Mesenchymal stem cell (in vitro differentiated cells and primary cell): ENCODE measurements around the gene PGS1.
A peak's percentile ranks its signal among the peaks of the same experiment; 100 is the strongest.

Source experiments
- DNase-seq: peaks from one replicate; pipeline ENCODE4 v3.0.0-alpha.2; 2013
- H2AFZ ChIP-seq: one replicate; pipeline ENCODE4 v1.6.1; 2013; ENCODE audit warnings: low read depth, mild to moderate bottlenecking, control low read depth, inconsistent platforms, low read length, moderate library complexity
- H2AK5ac ChIP-seq: 2 replicates; pipeline ENCODE4 v1.6.1; 2013; ENCODE audit warnings: low read length, moderate library complexity, mild to moderate bottlenecking, inconsistent platforms; ENCODE audit not compliant: severe bottlenecking
- H2BK120ac ChIP-seq: one replicate; pipeline ENCODE4 v1.6.1; 2013; ENCODE audit warnings: low read depth, mild to moderate bottlenecking, inconsistent platforms, low read length, moderate library complexity
- H2BK12ac ChIP-seq, 2 experiments: one replicate each; pipeline ENCODE4 v1.6.1; 2013; ENCODE audit warnings: inconsistent platforms in 2 of 2, low read length in 2 of 2, mild to moderate bottlenecking in 2 of 2, moderate library complexity in 2 of 2, control low read depth in 1 of 2
- H2BK15ac ChIP-seq: one replicate; pipeline ENCODE4 v1.6.1; 2013; ENCODE audit warnings: mild to moderate bottlenecking, low read depth, inconsistent platforms; ENCODE audit not compliant: poor library complexity, severe bottlenecking
- H2BK5ac ChIP-seq: 2 replicates; pipeline ENCODE4 v1.6.1; 2013; ENCODE audit warnings: low read depth, mild to moderate bottlenecking, low read length, control low read depth, inconsistent platforms; ENCODE audit not compliant: poor library complexity, severe bottlenecking
- H3K14ac ChIP-seq, 2 experiments: one replicate each; pipeline ENCODE4 v1.6.1; 2013; ENCODE audit warnings: inconsistent platforms in 2 of 2, low read length in 2 of 2, control low read depth in 1 of 2, mild to moderate bottlenecking in 1 of 2, moderate library complexity in 1 of 2
- H3K18ac ChIP-seq, 2 experiments: one replicate each; pipeline ENCODE4 v1.6.1; 2013; ENCODE audit warnings: inconsistent platforms in 2 of 2, low read length in 2 of 2, control low read depth in 1 of 2, low read depth in 1 of 2, mild to moderate bottlenecking in 1 of 2
- H3K23ac ChIP-seq, 2 experiments: one replicate each; pipeline ENCODE4 v1.6.1; 2013; ENCODE audit warnings: inconsistent platforms in 2 of 2, low read length in 2 of 2, mild to moderate bottlenecking in 2 of 2, moderate library complexity in 2 of 2, control low read depth in 1 of 2
- H3K27ac ChIP-seq: 2 replicates; pipeline ENCODE4 v1.5.1; 2013; ENCODE audit warnings: mild to moderate bottlenecking, moderate library complexity, low read length, control low read depth, inconsistent platforms; ENCODE audit not compliant: poor library complexity, severe bottlenecking
- H3K27me3 ChIP-seq, 2 experiments: 2 replicates each; pipeline versions ENCODE4 v1.6.1 to v1.7.0; 2013; ENCODE audit warnings: low read length in 2 of 2, mild to moderate bottlenecking in 2 of 2, moderate library complexity in 2 of 2, control low read depth in 1 of 2, inconsistent platforms in 1 of 2; ENCODE audit not compliant: control insufficient read depth in 1 of 2, insufficient read depth in 1 of 2
- H3K36me3 ChIP-seq, 2 experiments: 2 replicates each; pipeline versions ENCODE4 v1.6.1 to v1.7.0; 2013; ENCODE audit warnings: low read length in 2 of 2, control low read depth in 1 of 2, inconsistent platforms in 1 of 2, low read depth in 1 of 2, mild to moderate bottlenecking in 1 of 2; ENCODE audit not compliant: insufficient read depth in 2 of 2, control insufficient read depth in 1 of 2
- H3K4ac ChIP-seq, 2 experiments: one replicate each; pipeline ENCODE4 v1.6.1; 2013; ENCODE audit warnings: inconsistent platforms in 2 of 2, low read length in 2 of 2, mild to moderate bottlenecking in 2 of 2, moderate library complexity in 2 of 2, control low read depth in 1 of 2, low read depth in 1 of 2
- H3K4me1 ChIP-seq: 2 replicates; pipeline ENCODE4 v1.6.1; 2013; ENCODE audit warnings: low read depth, low read length, control low read depth; ENCODE audit not compliant: control insufficient read depth, insufficient read depth
- H3K4me2 ChIP-seq: 2 replicates; pipeline ENCODE4 v1.6.1; 2013; ENCODE audit warnings: low read length, mild to moderate bottlenecking, inconsistent platforms; ENCODE audit not compliant: poor library complexity, severe bottlenecking
- H3K4me3 ChIP-seq, 2 experiments: 2 replicates each; pipeline versions ENCODE4 v1.5.1 to v1.7.0; 2013; ENCODE audit warnings: low read length in 2 of 2, mild to moderate bottlenecking in 2 of 2, control low read depth in 1 of 2, low read depth in 1 of 2; ENCODE audit not compliant: insufficient read depth in 1 of 2
- H3K79me1 ChIP-seq: replicated peaks from 2 replicates; pipeline ENCODE4 v1.6.1; 2013; ENCODE audit warnings: mild to moderate bottlenecking, control low read depth, low read length, inconsistent platforms; ENCODE audit not compliant: poor library complexity, severe bottlenecking
- H3K9ac ChIP-seq: 2 replicates; pipeline ENCODE4 v1.7.0; 2013; ENCODE audit warnings: mild to moderate bottlenecking, low read length, moderate library complexity
- H3K9me3 ChIP-seq: 2 replicates; pipeline ENCODE4 v1.7.0; 2013; ENCODE audit warnings: mild to moderate bottlenecking, low read length; ENCODE audit not compliant: control insufficient read depth
- H4K8ac ChIP-seq: one replicate; pipeline ENCODE4 v1.6.1; 2013; ENCODE audit warnings: inconsistent platforms, mild to moderate bottlenecking, low read length, moderate library complexity
- H4K91ac ChIP-seq: one replicate; pipeline ENCODE4 v1.6.1; 2013; ENCODE audit warnings: mild to moderate bottlenecking, low read length, inconsistent platforms
- WGBS: methylation state at CpG from one replicate; pipeline ENCODE4 v1.1.7; 2013; ENCODE audit warnings: mixed read lengths; 5-methylcytosine and 5-hydroxymethylcytosine counted together

PGS1 gene

DNA sequence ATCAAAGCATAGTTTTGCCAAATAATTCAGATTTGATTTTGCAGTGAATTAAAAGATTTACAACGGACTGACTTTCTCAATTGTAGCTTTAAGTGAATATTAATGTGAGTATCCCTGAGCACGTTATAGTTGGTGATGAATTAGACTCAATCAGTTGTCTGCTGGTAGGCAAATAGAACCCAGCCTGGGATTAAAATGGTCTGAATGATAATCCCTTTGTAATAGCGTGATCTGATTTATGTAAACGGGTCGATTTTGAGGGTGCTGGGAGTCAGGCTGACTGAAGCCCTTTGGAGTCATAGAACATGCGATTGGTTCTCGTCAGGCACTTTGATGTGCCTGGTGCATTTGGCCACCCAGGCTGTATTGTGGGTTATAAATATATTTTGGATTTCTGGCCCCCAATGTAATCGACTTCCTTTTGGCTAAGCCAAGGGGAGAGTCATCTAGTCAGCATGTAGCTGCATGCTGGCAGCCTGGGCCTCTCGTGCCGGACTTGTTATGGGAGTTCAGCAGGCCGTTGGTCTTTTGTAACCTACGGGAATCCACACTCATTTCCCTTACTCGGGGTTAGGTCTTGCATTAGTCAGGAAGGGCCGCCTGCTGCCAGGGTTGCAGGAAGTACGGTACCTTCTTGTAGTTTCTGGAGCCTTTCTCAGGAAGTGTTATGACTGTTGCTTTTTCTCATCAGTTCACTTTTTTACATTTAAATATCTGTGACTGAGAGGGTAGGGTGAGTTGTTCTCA lies 5.4 kb downstream of the PGS1 start:
- peaks cover 45% of the 10 kb centered on the region for H3K4me1 ChIP-seq
- DNase-seq: peak; percentile 99
- no peaks in the 10 kb centered on the region for H3K27me3 ChIP-seq
- H4K8ac ChIP-seq: peak overlapping the region; percentile 27
- peak overlapping the region; percentile 22 for H2BK5ac ChIP-seq
- H3K14ac ChIP-seq: peak overlapping the region in 1 of 2 experiments; percentile 59
- no peak overlapping the region for H4K91ac ChIP-seq
- H2BK120ac ChIP-seq: no peak overlapping the region
- H2AFZ ChIP-seq: no peak overlapping the region
- no peaks in the 10 kb centered on the region for H3K79me1 ChIP-seq
- H2BK15ac ChIP-seq: no peak overlapping the region
- peak overlapping the region; percentile 6 to 40 for H2BK12ac ChIP-seq
- H3K4ac ChIP-seq: peak overlapping the region in 1 of 2 experiments; percentile 85
- H3K9ac ChIP-seq: peak overlapping the region; percentile 75
- peak overlapping the region; percentile 68 to 77 for H3K18ac ChIP-seq
- no peak overlapping the region for H3K4me2 ChIP-seq
- H3K4me3 ChIP-seq: peak overlapping the region in 1 of 2 experiments; percentile 38
- H3K9me3 ChIP-seq: no peaks in the 10 kb centered on the region
- peak overlapping the region; percentile 90 for H3K27ac ChIP-seq
- H3K36me3 ChIP-seq: peaks cover 11 to 18% of the 10 kb centered on the region in 2 experiments
- H3K23ac ChIP-seq: no peak overlapping the region
- H2AK5ac ChIP-seq: peak overlapping the region; percentile 68
- 36% methylated on average over 13 of the region's 15 CpGs for WGBS

DNA sequence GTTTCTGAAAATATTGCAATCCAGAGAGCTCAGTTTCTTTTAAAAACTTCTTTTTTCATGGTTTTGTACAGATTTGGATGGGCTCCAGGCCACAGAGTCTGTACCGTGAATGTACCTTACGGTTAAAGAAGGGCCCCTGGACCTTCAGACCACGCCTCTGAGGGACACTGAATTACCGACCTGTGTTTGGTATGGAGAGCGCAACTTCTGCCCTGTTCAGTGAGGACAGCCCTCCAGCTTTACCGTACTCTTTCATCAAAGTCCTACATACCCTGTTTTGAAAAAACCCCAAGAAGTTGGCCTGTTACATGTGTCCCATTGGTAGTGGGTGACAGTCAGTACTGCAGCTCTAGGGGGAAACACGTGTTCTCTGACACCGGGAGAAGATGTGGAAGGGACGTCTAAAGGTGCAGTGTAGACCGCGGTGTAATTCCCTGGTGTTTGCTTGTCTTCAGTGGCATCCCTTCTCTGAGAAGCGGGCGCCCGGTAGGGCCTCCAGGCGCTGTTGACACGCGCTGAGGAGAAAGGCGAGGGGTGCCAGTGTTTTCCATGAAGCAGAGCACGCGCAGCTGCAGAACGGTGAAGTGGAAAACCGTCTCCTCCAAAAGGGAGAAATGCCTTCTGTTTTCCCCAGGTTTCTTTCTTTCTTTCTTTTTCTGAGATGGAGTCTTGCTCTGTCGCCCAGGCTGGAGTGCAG lies 6.2 kb downstream of the PGS1 start:
- H3K27ac ChIP-seq: peak overlapping the region; percentile 90
- H3K4me2 ChIP-seq: no peak overlapping the region
- H2AK5ac ChIP-seq: peak overlapping the region; percentile 96
- peak overlapping the region; percentile 71 to 95 for H2BK12ac ChIP-seq
- peak overlapping the region in 1 of 2 experiments; percentile 74 for H3K14ac ChIP-seq
- H3K27me3 ChIP-seq: no peaks in the 10 kb centered on the region
- H4K91ac ChIP-seq: peak overlapping the region; percentile 55
- H3K9me3 ChIP-seq: no peaks in the 10 kb centered on the region
- 88% methylated on average over 22 of the region's 23 CpGs for WGBS
- peak overlapping the region; percentile 75 for H3K9ac ChIP-seq
- H2BK5ac ChIP-seq: peak overlapping the region; percentile 59
- H3K36me3 ChIP-seq: peaks cover 11 to 18% of the 10 kb centered on the region in 2 experiments
- peaks cover 46% of the 10 kb centered on the region for H3K4me1 ChIP-seq
- peak overlapping the region in 1 of 2 experiments; percentile 38 for H3K4me3 ChIP-seq
- no peak overlapping the region for H2AFZ ChIP-seq
- peak overlapping the region; percentile 87 to 89 for H3K4ac ChIP-seq
- no peak for DNase-seq
- H3K23ac ChIP-seq: peak overlapping the region; percentile 30 to 48
- no peaks in the 10 kb centered on the region for H3K79me1 ChIP-seq
- H2BK15ac ChIP-seq: peak overlapping the region; percentile 86
- peak overlapping the region; percentile 90 to 94 for H3K18ac ChIP-seq
- peak overlapping the region; percentile 82 for H4K8ac ChIP-seq
- peak overlapping the region; percentile 77 for H2BK120ac ChIP-seq

DNA sequence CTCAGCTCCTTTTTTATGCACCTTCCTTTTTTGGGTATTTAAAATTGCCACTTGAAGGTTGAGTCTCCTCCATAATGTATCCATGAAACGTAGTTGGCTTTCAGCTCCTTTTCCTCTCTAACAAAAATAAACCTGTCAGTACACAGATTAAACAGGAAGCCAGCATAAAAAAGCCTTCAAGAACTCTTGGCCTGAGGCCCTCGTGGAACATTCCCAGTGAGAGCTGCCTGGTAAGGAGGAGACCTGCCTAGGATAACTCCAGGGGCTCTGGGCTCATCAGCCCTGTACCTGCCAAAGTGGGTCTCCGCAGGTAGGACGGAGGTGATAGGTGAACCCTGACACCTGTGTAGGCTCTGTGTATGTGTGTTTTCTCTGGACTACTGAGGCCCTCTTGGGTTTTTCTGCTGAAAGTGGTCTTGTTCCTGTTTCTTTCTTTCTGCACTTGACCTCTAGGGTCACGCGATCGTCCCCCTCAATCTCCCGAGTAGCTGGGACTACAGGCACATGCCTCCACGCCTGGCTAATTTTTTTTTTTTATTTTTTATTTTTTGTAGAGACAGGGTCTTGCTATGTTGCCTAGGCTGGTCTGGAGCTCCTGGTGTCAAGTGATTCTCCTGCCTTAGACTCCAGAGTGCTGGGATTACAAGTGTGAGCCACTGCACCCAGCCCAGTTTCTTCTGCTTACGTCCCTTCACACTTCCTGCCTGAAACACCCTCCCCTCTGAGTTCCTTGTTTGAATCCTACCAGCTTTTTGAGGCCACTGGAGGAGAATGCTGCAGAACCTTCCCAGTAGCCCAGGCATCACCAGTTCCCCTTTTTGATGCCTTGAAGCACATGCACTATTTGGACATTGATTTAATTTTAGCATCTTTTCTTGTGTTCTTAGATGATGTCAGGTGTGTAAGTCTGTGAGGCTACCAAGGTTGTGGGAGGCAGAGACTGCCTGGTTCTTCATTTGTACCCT lies 9.8 kb downstream of the PGS1 start:
- H3K4me3 ChIP-seq: no peak overlapping the region
- H3K18ac ChIP-seq: peak overlapping the region; percentile 87 to 91
- no peak overlapping the region for H2BK5ac ChIP-seq
- no peak overlapping the region for H2BK15ac ChIP-seq
- peak overlapping the region in 1 of 2 experiments; percentile 78 for H3K14ac ChIP-seq
- H3K23ac ChIP-seq: peak overlapping the region; percentile 43 to 89
- peak overlapping the region; percentile 99 for H2AK5ac ChIP-seq
- peak overlapping the region; percentile 14 for H3K9ac ChIP-seq
- H2BK12ac ChIP-seq: peak overlapping the region; percentile 90 to 95
- H3K79me1 ChIP-seq: no peaks in the 10 kb centered on the region
- peak overlapping the region; percentile 72 for H4K8ac ChIP-seq
- H3K4ac ChIP-seq: peak overlapping the region in 1 of 2 experiments; percentile 79
- H3K27me3 ChIP-seq: no peaks in the 10 kb centered on the region
- H4K91ac ChIP-seq: no peak overlapping the region
- peaks cover 54% of the 10 kb centered on the region for H3K4me1 ChIP-seq
- H3K27ac ChIP-seq: peak overlapping the region; percentile 28
- no peak overlapping the region for H2AFZ ChIP-seq
- 53% methylated on average over 10 of the region's 10 CpGs for WGBS
- H2BK120ac ChIP-seq: peak overlapping the region; percentile 74
- peaks cover 6 to 15% of the 10 kb centered on the region in 2 experiments for H3K36me3 ChIP-seq
- H3K4me2 ChIP-seq: no peak overlapping the region
- H3K9me3 ChIP-seq: no peaks in the 10 kb centered on the region
- DNase-seq: peak; percentile 74
